GM12878 (cell line): ENCODE results near the gene CHODL. TPM values are rescaled to one million over a fixed set of nuclear protein-coding genes. Genes with fewer than 3 reads are reported as not detected.

ENCODE experiments used
- ATAC-seq: fragments of 200-7000 bp; cut with Tn5 transposase; 3 replicates; pipeline ENCODE4 v1.9.1; 2020; ENCODE audit warnings: mild to moderate bottlenecking, moderate library complexity
- BruUV-seq: library from RNA; stranded (reverse); fragments of 400-500 nt; replicated peaks from 2 replicates; lab custom pipeline; 2021; lab: Mats Ljungman, UMichigan
- CTCF ChIA-PET: fragments of 300-600 bp; sonication (Branson Sonifier 250); formaldehyde crosslinking; extraction: SDS; loops from one replicate; lab custom pipeline; 2021; ENCODE audit warnings: inconsistent platforms; lab: Yijun Ruan, JAX
- POLR2A ChIA-PET: fragments of 350-600 bp; formaldehyde crosslinking; extraction: SDS; loops from one replicate; lab custom pipeline; 2021; ENCODE audit warnings: inconsistent platforms; lab: Charles Lee
- RAD21 ChIA-PET: fragments of 300-600 bp; sonication (Branson Sonifier 250); formaldehyde crosslinking; loops from one replicate; lab custom pipeline; 2023; ENCODE audit warnings: antibody characterized with exemption; ENCODE audit not compliant: unreplicated experiment; lab: Charles Lee
- SMC1A ChIA-PET: fragments of 300-600 bp; sonication (Branson Sonifier 250); formaldehyde crosslinking; loops from one replicate; lab custom pipeline; 2023; ENCODE audit not compliant: unreplicated experiment, uncharacterized antibody; lab: Charles Lee
- DNase-seq: peaks from one replicate; pipeline ENCODE4 v3.0.0-alpha.2; 2011; ENCODE audit warnings: low read depth, low spot score
- FAIRE-seq: peaks from 3 replicates; lab custom pipeline; 2011; peaks lifted over from hg19 to GRCh38; lab: Jason Lieb, UNC
- H2AFZ ChIP-seq: 2 replicates; pipeline ENCODE4 v1.6.0; 2011; ENCODE audit warnings: low read depth, low read length, control low read depth; ENCODE audit not compliant: control insufficient read depth
- H3K27ac ChIP-seq: 2 replicates; pipeline ENCODE4 v1.5.1; 2011; ENCODE audit warnings: control low read depth; ENCODE audit not compliant: control insufficient read depth, insufficient read depth
- H3K27me3 ChIP-seq, 2 experiments: replicated peaks in 1 of 2; 2 replicates each; pipeline versions ENCODE4 v1.6.0 to v1.6.1; 2011; ENCODE audit warnings: low read length in 1 of 2; ENCODE audit not compliant: control insufficient read depth in 2 of 2, insufficient read depth in 2 of 2
- H3K36me3 ChIP-seq, 2 experiments: 2 replicates each; pipeline ENCODE4 v1.5.1; 2011; ENCODE audit warnings: low read length in 1 of 2; ENCODE audit not compliant: control insufficient read depth in 2 of 2, insufficient read depth in 2 of 2
- H3K4me1 ChIP-seq: 2 replicates; pipeline ENCODE4 v1.6.1; 2011; ENCODE audit warnings: mild to moderate bottlenecking, low read length, moderate library complexity, mixed read lengths; ENCODE audit not compliant: control insufficient read depth, insufficient read depth
- H3K4me2 ChIP-seq: 2 replicates; pipeline ENCODE4 v1.6.0; 2011; ENCODE audit warnings: control low read depth; ENCODE audit not compliant: control insufficient read depth, insufficient read depth
- H3K4me3 ChIP-seq: fragments of 200-600 bp; sonication (generic); 2 replicates; pipeline ENCODE4 v1.5.1; 2016
- H3K79me2 ChIP-seq: 2 replicates; pipeline ENCODE4 v1.6.0; 2011; ENCODE audit warnings: low read length; ENCODE audit not compliant: control insufficient read depth, insufficient read depth
- H3K9ac ChIP-seq: 2 replicates; pipeline ENCODE4 v1.8.0; 2011; ENCODE audit warnings: low read length, control low read depth, mixed read lengths; ENCODE audit not compliant: control insufficient read depth, insufficient read depth
- H3K9me3 ChIP-seq: replicated peaks from 3 replicates; pipeline ENCODE4 v1.5.1; 2011; ENCODE audit warnings: mild to moderate bottlenecking, low read length; ENCODE audit not compliant: control insufficient read depth, insufficient read depth
- H4K20me1 ChIP-seq: 2 replicates; pipeline ENCODE4 v1.6.0; 2011; ENCODE audit not compliant: control insufficient read depth, insufficient read depth
- BCLAF1 ChIP-seq: fragments of 450-650 bp; IDR thresholded peaks from 2 replicates; pipeline ENCODE4 v1.6.1; 2017; ENCODE audit warnings: antibody characterized with exemption, mild to moderate bottlenecking, moderate library complexity
- CHD2 ChIP-seq: IDR thresholded peaks from 2 replicates; pipeline ENCODE4 v1.6.1; 2011; ENCODE audit warnings: low read depth, low read length, improper control_type of control experiment, borderline replicate concordance
- ETV6 ChIP-seq, 2 experiments: fragments of 450-650 bp in 1 of 2; IDR thresholded peaks in 1 of 2; conservative IDR thresholded peaks in 1 of 2; 2 replicates each; pipeline ENCODE4 v1.6.1; 2014; ENCODE audit warnings: antibody characterized with exemption in 1 of 2, borderline replicate concordance in 1 of 2, low read depth in 1 of 2, mild to moderate bottlenecking in 1 of 2, moderate library complexity in 1 of 2
- GABPA ChIP-seq: IDR thresholded peaks from 2 replicates; pipeline ENCODE4 v1.6.1; 2014; ENCODE audit warnings: antibody characterized with exemption, low read depth, mild to moderate bottlenecking, inconsistent platforms
- LARP7 ChIP-seq: fragments of 450-650 bp; IDR thresholded peaks from 2 replicates; pipeline ENCODE4 v1.6.1; 2017; ENCODE audit warnings: mild to moderate bottlenecking
- MTA3 ChIP-seq: IDR thresholded peaks from 2 replicates; pipeline ENCODE4 v1.6.1; 2012; ENCODE audit warnings: low read length, inconsistent platforms, borderline replicate concordance
- NFXL1 ChIP-seq: fragments of 450-650 bp; IDR thresholded peaks from 2 replicates; pipeline ENCODE4 v1.6.1; 2017; ENCODE audit warnings: antibody characterized with exemption, mild to moderate bottlenecking, borderline replicate concordance
- NR2C2 ChIP-seq: IDR thresholded peaks from 2 replicates; pipeline ENCODE4 v1.6.1; 2011; ENCODE audit warnings: borderline replicate concordance, low read depth; ENCODE audit not compliant: control insufficient read depth, insufficient read length
- NR2F1 ChIP-seq: fragments of 450-650 bp; conservative IDR thresholded peaks from 2 replicates; pipeline ENCODE4 v1.6.1; 2017; ENCODE audit warnings: mild to moderate bottlenecking
- POLR2A ChIP-seq: IDR thresholded peaks from 2 replicates; pipeline ENCODE4 v1.6.1; 2011; ENCODE audit warnings: low read depth, mild to moderate bottlenecking, low read length
- RELA ChIP-seq: fragments of 450-650 bp; IDR thresholded peaks from 2 replicates; pipeline ENCODE4 v1.8.0; 2014; ENCODE audit warnings: borderline replicate concordance; ENCODE audit not compliant: partially characterized antibody
- RELB ChIP-seq: fragments of 450-650 bp; IDR thresholded peaks from 2 replicates; pipeline ENCODE4 v1.6.1; 2017; ENCODE audit warnings: low read depth, mild to moderate bottlenecking, moderate library complexity
- TAF1 ChIP-seq: IDR thresholded peaks from 2 replicates; pipeline ENCODE4 v1.6.1; 2011; ENCODE audit warnings: mild to moderate bottlenecking, low read depth, low read length, borderline replicate concordance
- TCF3 ChIP-seq: IDR thresholded peaks from 2 replicates; pipeline ENCODE4 v1.6.1; 2012; ENCODE audit warnings: low read depth, mild to moderate bottlenecking, low read length, borderline replicate concordance; ENCODE audit not compliant: insufficient read depth
- TCF7 ChIP-seq: IDR thresholded peaks from 2 replicates; pipeline ENCODE4 v1.6.1; 2014; ENCODE audit warnings: antibody characterized with exemption, borderline replicate concordance
- ZSCAN29 ChIP-seq: fragments of 450-650 bp; IDR thresholded peaks from 2 replicates; pipeline ENCODE4 v1.6.1; 2017; ENCODE audit warnings: mild to moderate bottlenecking, moderate library complexity
- WGBS: methylation state at CpG from one replicate; pipeline ENCODE4 v1.1.6; 2016; ENCODE audit warnings: low lambda C conversion rate; ENCODE audit not compliant: insufficient replicate concordance, insufficient coverage; ENCODE audit errors: missing lambda C conversion rate; 5-methylcytosine and 5-hydroxymethylcytosine counted together
- in situ Hi-C: fragments of 300-500 bp; cut with MboI; formaldehyde crosslinking; loops from 9 replicates; pipeline ENCODE4 v1.14.3; 2018; ENCODE audit warnings: mixed read lengths
- intact Hi-C: fragments of 100-400 bp; cut with micrococcal nuclease; formaldehyde crosslinking; loops from one replicate; pipeline ENCODE4 v1.14.2; 2022; ENCODE audit not compliant: unreplicated experiment
- polyA plus RNA-seq, 11 experiments: library from polyadenylated mRNA; depleted of rRNA in 4 of 11; unstranded in 6 of 11; stranded (reverse) in 5 of 11; fragments of >200 nt; fragmentation: Nextera tagmentation in 4 of 11; fragmentation: Illumina TruSeq in 1 of 11; extraction: Ambion mirVana in 4 of 11; extraction: Trizol in 1 of 11; gene quantifications; 1 replicate in 1 of 11; 2 replicates in 10 of 11; pipeline versions ENCODE4 v1.2.1 to v1.2.3, GENCODE V29; 2011 to 2016; ENCODE audit warnings: inconsistent platforms in 2 of 11, missing spikeins in 2 of 11, low read depth in 1 of 11
- total RNA-seq, 4 experiments: library from RNA; depleted of rRNA in 3 of 4; stranded (reverse); fragments of >200 nt in 3 of 4; fragmentation: Illumina TruSeq in 1 of 4; extraction: Trizol in 1 of 4; gene quantifications; 2 replicates each; pipeline versions ENCODE4 v1.2.1 to v1.2.3, GENCODE V29; 2013 to 2021

Gene CHODL
- total and polyA plus RNA-seq, 10 of the 15 experiments (the other 5 are each of a cell fraction or from before 2014, with no cell fraction given) = 0.11 to 0.69 (median 0.20) TPM; not detected in 1

- Histone ChIP-seq H3K4me2 (no peak overlapping the region), H3K4me3 (no peak overlapping the region), H2AFZ (no peak overlapping the region)
- TF ChIP-seq ETV6 (conservative IDR thresholded peaks at IDR 0.05 in 1 of 2, IDR thresholded peaks at IDR 0.05 in 1 of 2; ENCODE audit: borderline replicate concordance in 1 of 2, low read depth in 1 of 2) (no peak), MTA3 (no peak), NFXL1 (no peak), RELA (no peak), LARP7 (no peak), TCF7 (no peak)
- TF ChIP-seq, all 136 proteins: peak for 0
- RAD21 ChIA-PET = no interaction called here
- intact Hi-C loops = no loop called here
- FAIRE-seq = no peak
- SMC1A ChIA-PET = no interaction called here
- no peaks in the 10 kb centered on the region for H3K9me3 ChIP-seq
- no peak for ATAC-seq
- POLR2A ChIA-PET = no interaction called here
- BruUV-seq = no TSS peak
- no peak for DNase-seq
- H3K79me2 ChIP-seq = no peaks in the 10 kb centered on the region
- no peaks in the 10 kb centered on the region for H3K36me3 ChIP-seq
- no peak overlapping the region for H3K27ac ChIP-seq
- CTCF ChIA-PET = no interaction called here
- no peaks in the 10 kb centered on the region for H4K20me1 ChIP-seq
- H3K9ac ChIP-seq = no peak overlapping the region
- in situ Hi-C loops = no loop called here
- no peaks in the 10 kb centered on the region for H3K27me3 ChIP-seq
- H3K4me1 ChIP-seq = no peaks in the 10 kb centered on the region
- 55% methylated on average over 2 of the region's 2 CpGs for WGBS
Measured at GRCh38 chr21:18253799-18254198, 9.2 kb downstream of the CHODL start.

DNA sequence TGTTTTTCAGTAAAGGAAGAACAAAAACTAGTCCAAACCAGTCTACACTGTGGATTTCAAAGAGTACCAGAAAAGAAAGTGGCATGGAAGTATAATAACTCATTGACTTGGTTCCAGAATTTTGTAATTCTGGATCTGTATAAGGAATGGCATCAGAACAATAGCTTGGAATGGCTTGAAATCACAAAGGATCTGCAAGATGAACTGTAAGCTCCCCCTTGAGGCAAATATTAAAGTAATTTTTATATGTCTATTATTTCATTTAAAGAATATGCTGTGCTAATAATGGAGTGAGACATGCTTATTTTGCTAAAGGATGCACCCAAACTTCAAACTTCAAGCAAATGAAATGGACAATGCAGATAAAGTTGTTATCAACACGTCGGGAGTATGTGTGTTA, 21.3 kb downstream of the CHODL start:
- Histone ChIP-seq H3K36me3 (no peaks in the 10 kb centered on the region), H4K20me1 (no peaks in the 10 kb centered on the region), H3K27ac (no peak overlapping the region), H3K4me2 (no peak overlapping the region), H3K9ac (no peak overlapping the region), H3K9me3 (no peaks in the 10 kb centered on the region), H3K27me3 (no peaks in the 10 kb centered on the region), H3K79me2 (no peaks in the 10 kb centered on the region), H3K4me3 (no peak overlapping the region), H3K4me1 (no peaks in the 10 kb centered on the region), H2AFZ (no peak overlapping the region)
- intact Hi-C loops (no loop called here), in situ Hi-C loops (no loop called here)
- ATAC-seq (no peak), DNase-seq (no peak), FAIRE-seq (no peak)
- CTCF ChIA-PET = no interaction called here
- no TSS peak for BruUV-seq
- SMC1A ChIA-PET = no interaction called here
- POLR2A ChIA-PET = no interaction called here
- RAD21 ChIA-PET = no interaction called here
- WGBS = 55% methylated on average over 2 of the region's 2 CpGs
- no peak for TF ChIP-seq GABPA
- TF ChIP-seq TAF1 = no peak
- TF ChIP-seq BCLAF1 = no peak
- no peak for TF ChIP-seq NR2C2
- TF ChIP-seq TCF3 = no peak
- TF ChIP-seq NR2F1 = no peak
- TF ChIP-seq ZSCAN29 = no peak
- no peak for TF ChIP-seq RELB
- no peak for TF ChIP-seq CHD2
- no peak for TF ChIP-seq POLR2A
